Measurements from ENCODE around the gene RRAS. TPM values are rescaled to one million over a fixed set of nuclear protein-coding genes. Genes with fewer than 3 reads are reported as not detected.
A peak's percentile ranks its signal among the peaks of the same experiment; 100 is the strongest.

RRAS gene
- total RNA-seq, 8 experiments from 2014 or later, result 0.79 to 35.2 (median 7.5) TPM

DNA sequence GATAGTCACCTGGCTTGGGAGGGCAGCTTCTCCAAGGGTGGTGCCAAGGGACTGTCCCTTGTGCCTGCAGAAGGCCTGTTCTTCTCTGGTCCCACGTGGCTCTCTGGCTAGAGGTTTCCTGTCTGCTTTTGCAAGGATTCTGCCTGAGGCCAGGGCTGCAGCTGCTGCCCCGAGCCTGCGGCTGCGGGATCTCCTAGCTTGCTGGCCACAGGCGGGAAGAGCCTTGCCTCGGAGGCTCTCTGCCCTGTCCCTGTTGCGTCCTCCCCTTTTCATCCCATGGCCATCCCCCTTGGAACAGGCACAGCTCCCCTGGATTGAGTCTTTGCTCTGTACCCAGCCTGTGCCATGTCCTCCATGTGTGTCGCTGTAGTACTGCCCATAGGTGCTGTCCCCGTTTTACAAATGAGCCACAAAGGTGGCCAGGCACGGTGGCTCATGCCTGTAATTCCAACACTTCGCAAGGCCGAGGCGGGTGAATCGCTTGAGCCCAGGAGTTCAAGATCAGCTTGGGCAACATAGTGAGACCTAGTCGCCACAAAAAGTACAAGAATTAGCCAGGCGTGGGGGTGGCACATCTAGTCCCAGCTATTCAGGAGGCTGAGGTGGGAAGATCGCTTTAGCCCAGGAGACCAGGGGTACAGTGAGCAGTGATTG, 16.6 kb upstream of the RRAS start:
- no peak for ATAC-seq (replicated peaks in 6 of 8)
- H3K4me1 ChIP-seq (replicated peaks in 1 of 2), result peaks cover 0 to 4% of the 10 kb centered on the region in 2 donors
- no peak overlapping the region for H3K27ac ChIP-seq
- WGBS, 10 experiments, result 50 to 100% (median 83%) methylated on average over 1 to 7 of the region's 17 CpGs; no CpG with 5 or more reads in 2 of the 10 experiments
- no peak overlapping the region for H3K4me3 ChIP-seq
- in situ Hi-C loops (cut with MboI; ENCODE audit: low pct_unique_long_range_greater_than_20kb in 2 of 9, low sequenced_read_pairs in 9 of 9, unreplicated experiment in 9 of 9), result no loop called here

- no peak for ATAC-seq (replicated peaks in 6 of 8)
- in situ Hi-C loops (cut with MboI; ENCODE audit: low pct_unique_long_range_greater_than_20kb in 2 of 9, low sequenced_read_pairs in 9 of 9, unreplicated experiment in 9 of 9), result no loop called here
- 87 to 100% (median 94%) methylated on average over 2 to 10 of the region's 23 CpGs; no CpG with 5 or more reads in 2 of the 10 experiments for WGBS, 10 experiments
- Histone ChIP-seq H3K4me3 (no peak overlapping the region), H3K27ac (no peak overlapping the region), H3K4me1 (replicated peaks in 1 of 2) (peaks cover 0 to 4% of the 10 kb centered on the region in 2 donors)
These were observed 15.9 kb upstream of the RRAS start for GRCh38 chr19:49655570-49656455.

DNA sequence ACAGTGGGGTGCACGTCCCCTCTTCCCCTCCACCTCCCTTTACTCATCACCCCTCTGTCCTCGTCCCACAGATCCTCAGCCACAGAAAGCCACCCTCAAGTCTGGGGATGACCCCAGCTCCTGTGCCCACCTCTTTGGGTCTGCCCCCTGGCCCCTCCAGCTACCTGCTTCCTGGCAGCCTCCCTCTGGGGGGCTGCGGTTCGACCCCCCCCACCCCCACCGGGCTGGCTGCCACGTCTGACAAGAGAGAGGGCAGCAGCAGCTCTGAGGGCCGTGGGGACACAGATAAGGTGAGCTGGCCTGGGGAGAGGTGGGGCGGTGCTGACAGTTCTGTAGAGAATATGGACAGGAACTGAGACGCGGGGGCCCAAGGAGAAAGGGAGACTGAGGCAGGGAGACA, 14.6 kb upstream of the RRAS start:
- ATAC-seq (replicated peaks in 6 of 8), result no peak
- Histone ChIP-seq H3K4me1 (replicated peaks in 1 of 2) (peaks cover 0 to 4% of the 10 kb centered on the region in 2 donors), H3K4me3 (no peak overlapping the region), H3K27ac (no peak overlapping the region)
- in situ Hi-C loops (cut with MboI; ENCODE audit: low pct_unique_long_range_greater_than_20kb in 2 of 9, low sequenced_read_pairs in 9 of 9, unreplicated experiment in 9 of 9), result no loop called here
- WGBS, 10 experiments, result no CpG with 5 or more reads among the region's 10 CpGs

DNA sequence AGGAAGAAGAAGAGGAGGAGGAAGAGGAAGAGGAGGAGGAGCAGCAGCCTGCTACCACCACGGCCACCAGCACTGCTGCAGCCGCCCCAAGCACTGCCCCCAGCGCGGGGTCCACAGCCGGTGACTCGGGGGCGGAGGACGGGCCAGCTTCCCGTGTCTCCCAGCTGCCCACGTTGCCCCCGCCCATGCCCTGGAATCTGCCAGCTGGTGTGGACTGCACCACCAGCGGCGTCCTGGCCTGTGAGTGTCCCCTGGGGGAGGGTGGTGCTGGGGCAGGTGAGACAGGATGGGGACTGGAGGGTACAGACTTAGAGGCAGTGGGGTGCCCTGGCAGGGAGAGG, 13.5 kb upstream of the RRAS start:
- no peak for ATAC-seq (replicated peaks in 6 of 8)
- in situ Hi-C loops (cut with MboI; ENCODE audit: low pct_unique_long_range_greater_than_20kb in 2 of 9, low sequenced_read_pairs in 9 of 9, unreplicated experiment in 9 of 9), result no loop called here
- no CpG with 5 or more reads among the region's 13 CpGs for WGBS, 10 experiments

DNA sequence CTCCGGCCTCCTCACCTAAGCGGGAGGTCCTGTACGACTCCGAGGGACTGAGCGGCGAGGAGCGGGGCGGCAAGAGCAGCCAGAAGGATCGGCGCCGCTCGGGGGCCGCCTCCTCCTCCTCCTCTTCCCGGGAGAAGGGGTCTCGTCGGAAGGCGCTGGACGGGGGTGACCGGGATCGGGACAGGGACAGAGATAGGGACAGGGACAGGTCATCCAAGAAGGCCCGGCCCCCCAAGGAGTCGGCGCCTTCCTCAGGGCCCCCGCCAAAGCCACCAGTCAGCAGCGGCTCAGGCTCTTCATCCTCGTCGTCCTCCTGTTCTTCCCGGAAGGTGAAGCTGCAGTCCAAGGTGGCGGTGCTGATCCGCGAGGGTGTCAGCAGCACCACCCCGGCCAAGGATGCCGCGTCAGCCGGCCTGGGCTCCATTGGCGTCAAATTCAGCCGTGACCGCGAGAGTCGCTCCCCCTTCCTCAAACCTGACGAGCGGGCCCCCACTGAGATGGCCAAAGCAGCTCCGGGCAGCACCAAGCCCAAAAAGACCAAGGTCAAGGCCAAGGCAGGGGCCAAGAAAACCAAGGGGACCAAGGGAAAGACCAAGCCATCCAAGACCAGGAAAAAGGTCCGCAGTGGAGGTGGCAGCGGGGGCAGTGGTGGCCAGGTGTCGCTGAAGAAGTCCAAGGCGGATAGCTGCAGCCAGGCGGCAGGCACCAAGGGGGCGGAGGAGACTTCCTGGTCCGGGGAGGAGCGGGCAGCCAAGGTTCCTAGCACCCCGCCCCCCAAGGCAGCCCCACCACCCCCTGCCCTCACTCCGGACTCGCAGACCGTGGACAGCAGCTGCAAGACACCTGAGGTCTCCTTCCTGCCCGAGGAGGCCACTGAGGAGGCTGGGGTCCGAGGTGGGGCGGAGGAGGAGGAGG, 12.9 kb upstream of the RRAS start:
- peak in 1 of 8 experiments; percentile 3 for ATAC-seq (replicated peaks in 6 of 8)
- in situ Hi-C loops (cut with MboI; ENCODE audit: low pct_unique_long_range_greater_than_20kb in 2 of 9, low sequenced_read_pairs in 9 of 9, unreplicated experiment in 9 of 9), result no loop called here
- Histone ChIP-seq H3K4me1 (replicated peaks in 1 of 2) (peaks cover 0 to 4% of the 10 kb centered on the region in 2 donors), H3K27ac (no peak overlapping the region), H3K4me3 (no peak overlapping the region)
- WGBS, 10 experiments, result 80 to 100% (median 100%) methylated on average over 1 to 11 of the region's 58 CpGs; no CpG with 5 or more reads in 4 of the 10 experiments

More for the DNA sequence above, 13.5 kb upstream of the RRAS start:
- Histone ChIP-seq H3K4me3 (no peak overlapping the region), H3K4me1 (replicated peaks in 1 of 2) (peaks cover 0 to 4% of the 10 kb centered on the region in 2 donors), H3K27ac (no peak overlapping the region)

DNA sequence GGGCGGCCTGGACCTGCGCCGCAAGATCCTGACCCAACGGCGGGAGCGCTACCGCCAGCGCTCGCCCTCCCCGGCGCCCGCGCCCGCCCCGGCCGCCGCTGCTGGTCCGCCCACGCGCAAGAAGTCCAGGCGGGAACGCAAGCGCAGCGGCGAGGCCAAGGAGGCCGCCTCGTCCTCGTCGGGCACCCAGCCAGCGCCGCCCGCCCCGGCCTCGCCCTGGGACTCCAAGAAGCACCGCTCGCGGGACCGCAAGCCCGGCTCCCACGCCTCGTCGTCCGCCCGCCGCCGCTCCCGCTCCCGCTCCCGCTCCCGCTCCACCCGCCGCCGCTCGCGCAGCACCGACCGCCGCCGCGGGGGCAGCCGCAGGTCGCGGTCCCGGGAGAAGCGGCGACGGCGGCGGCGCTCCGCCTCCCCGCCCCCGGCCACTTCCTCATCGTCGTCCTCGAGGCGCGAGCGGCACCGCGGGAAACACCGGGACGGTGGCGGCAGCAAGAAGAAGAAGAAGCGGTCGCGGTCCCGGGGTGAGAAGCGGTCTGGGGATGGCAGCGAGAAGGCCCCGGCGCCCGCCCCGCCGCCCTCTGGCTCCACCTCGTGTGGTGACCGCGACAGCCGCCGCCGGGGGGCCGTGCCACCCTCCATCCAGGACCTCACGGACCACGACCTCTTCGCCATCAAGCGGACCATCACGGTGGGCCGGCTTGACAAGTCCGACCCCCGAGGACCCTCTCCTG, 12.0 kb upstream of the RRAS start:
- Histone ChIP-seq H3K4me3 (no peak overlapping the region), H3K4me1 (replicated peaks in 1 of 2) (peaks cover 0 to 4% of the 10 kb centered on the region in 2 donors), H3K27ac (no peak overlapping the region)
- WGBS, 10 experiments, result 80 to 100% (median 97%) methylated on average over 1 to 20 of the region's 110 CpGs; no CpG with 5 or more reads in 5 of the 10 experiments
- peak in 1 of 8 experiments; percentile 3 for ATAC-seq (replicated peaks in 6 of 8)
- in situ Hi-C loops (cut with MboI; ENCODE audit: low pct_unique_long_range_greater_than_20kb in 2 of 9, low sequenced_read_pairs in 9 of 9, unreplicated experiment in 9 of 9), result no loop called here

GRCh38 chr19:49651029-49651819, 11.3 kb upstream of the RRAS start:
- in situ Hi-C loops (cut with MboI; ENCODE audit: low pct_unique_long_range_greater_than_20kb in 2 of 9, low sequenced_read_pairs in 9 of 9, unreplicated experiment in 9 of 9), result no loop called here
- H3K27ac ChIP-seq, result no peak overlapping the region
- peak in 3 of 8 experiments; percentile 8 to 15 (median 11) for ATAC-seq (replicated peaks in 6 of 8)
- H3K4me1 ChIP-seq (replicated peaks in 1 of 2), result no peaks in the 10 kb centered on the region
- 89 to 100% methylated on average over 5 to 9 of the region's 72 CpGs; no CpG with 5 or more reads in 8 of the 10 experiments for WGBS, 10 experiments
- H3K4me3 ChIP-seq, result no peak overlapping the region

DNA sequence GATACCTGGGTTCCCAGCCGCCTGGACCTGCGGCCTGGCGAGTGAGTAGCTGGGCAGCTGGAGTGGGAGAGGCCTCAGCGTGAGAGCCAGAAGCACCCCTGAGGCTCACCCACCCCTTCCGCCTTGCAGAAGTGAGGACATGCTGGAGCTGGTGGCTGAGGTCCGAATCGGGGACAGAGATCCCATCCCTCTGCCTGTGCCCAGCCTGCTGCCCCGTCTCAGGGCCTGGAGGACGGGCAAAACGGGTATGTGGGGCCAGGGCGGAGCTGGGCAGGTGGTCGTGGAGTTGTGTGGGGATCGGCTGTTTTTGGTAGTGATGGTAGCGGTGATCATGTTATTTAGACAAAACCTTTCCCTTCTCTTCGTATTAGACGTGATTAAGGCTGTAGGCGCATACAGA, 6.6 kb upstream of the RRAS start:
- no peak overlapping the region for H3K4me3 ChIP-seq
- peaks cover 6 to 9% of the 10 kb centered on the region in 2 donors for H3K4me1 ChIP-seq (replicated peaks in 1 of 2)
- no peak overlapping the region for H3K27ac ChIP-seq
- in situ Hi-C loops (cut with MboI; ENCODE audit: low pct_unique_long_range_greater_than_20kb in 2 of 9, low sequenced_read_pairs in 9 of 9, unreplicated experiment in 9 of 9), result no loop called here
- 53 to 100% (median 87%) methylated on average over 1 to 7 of the region's 17 CpGs; no CpG with 5 or more reads in 3 of the 10 experiments for WGBS, 10 experiments
- no peak for ATAC-seq (replicated peaks in 6 of 8)

GRCh38 chr19:49645995-49646394, 6.1 kb upstream of the RRAS start:
- WGBS, 10 experiments, result no CpG with 5 or more reads among the region's 13 CpGs
- Histone ChIP-seq H3K4me3 (no peak overlapping the region), H3K27ac (no peak overlapping the region), H3K4me1 (replicated peaks in 1 of 2) (peaks cover 11 to 13% of the 10 kb centered on the region in 2 donors)
- ATAC-seq (replicated peaks in 6 of 8), result no peak
- in situ Hi-C loops (cut with MboI; ENCODE audit: low pct_unique_long_range_greater_than_20kb in 2 of 9, low sequenced_read_pairs in 9 of 9, unreplicated experiment in 9 of 9), result no loop called here

DNA sequence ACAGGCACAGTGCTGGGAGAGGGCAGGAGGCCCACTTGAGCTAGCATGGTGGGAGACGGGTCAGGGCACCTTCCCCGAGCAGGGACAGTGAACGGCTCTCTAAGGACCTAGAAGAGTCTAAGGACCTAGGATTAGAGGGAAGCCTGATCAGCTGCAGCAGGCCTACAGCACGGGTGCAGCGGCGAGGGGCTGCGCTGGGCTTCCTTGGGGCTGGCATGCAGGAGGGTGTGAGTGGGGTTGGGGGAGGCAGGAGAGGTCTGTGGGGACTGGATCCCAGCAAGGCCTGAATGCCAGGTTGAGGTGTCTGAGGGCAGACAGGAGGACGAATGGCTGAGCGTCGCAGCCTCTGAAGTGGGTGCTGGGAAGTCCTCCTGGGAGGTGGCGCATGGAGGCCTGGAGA, 5.6 kb upstream of the RRAS start:
- no peak overlapping the region for H3K4me3 ChIP-seq
- peaks cover 11 to 16% of the 10 kb centered on the region in 2 donors for H3K4me1 ChIP-seq (replicated peaks in 1 of 2)
- no peak for ATAC-seq (replicated peaks in 6 of 8)
- in situ Hi-C loops (cut with MboI; ENCODE audit: low pct_unique_long_range_greater_than_20kb in 2 of 9, low sequenced_read_pairs in 9 of 9, unreplicated experiment in 9 of 9), result no loop called here
- WGBS, 10 experiments, result 80% methylated on average over 1 of the region's 11 CpGs; no CpG with 5 or more reads in 9 of the 10 experiments
- H3K27ac ChIP-seq, result no peak overlapping the region

GRCh38 chr19:49643466-49643865, 3.5 kb upstream of the RRAS start:
- peak overlapping the region in 1 of 5 donors; percentile 78 for H3K4me3 ChIP-seq
- in situ Hi-C loops (cut with MboI; ENCODE audit: low pct_unique_long_range_greater_than_20kb in 2 of 9, low sequenced_read_pairs in 9 of 9, unreplicated experiment in 9 of 9), result no loop called here
- no peak overlapping the region for H3K27ac ChIP-seq
- ATAC-seq (replicated peaks in 6 of 8), result no peak
- 40 to 100% (median 83%) methylated on average over 1 to 2 of the region's 2 CpGs; no CpG with 5 or more reads in 1 of the 10 experiments for WGBS, 10 experiments
- H3K4me1 ChIP-seq (replicated peaks in 1 of 2), result peaks cover 15 to 17% of the 10 kb centered on the region in 2 donors
